ENCODE data around the gene TRIM8. TPM values are rescaled to one million over a fixed set of nuclear protein-coding genes. Genes with fewer than 3 reads are reported as not detected.

TRIM8 gene
- total RNA-seq, 2 experiments from 2014 or later, result 80.9 to 81.6 TPM

GRCh38 chr10:102670871-102671434 lies 26.7 kb downstream of the TRIM8 start:
- ChIA-PET POLR2A (interaction anchor here (1.0 to 1.3 kb wide), 4 partner anchors 10 to 43 kb away, joined by 3 to 6 read pairs (median 4); partner anchors contain the start of genes ARL3, SFXN2 and TRIM8), CTCF (no interaction called here)
- Histone ChIP-seq H3K4me3 (ENCODE audit: low read length) (no peak overlapping the region), H3K27me3 (ENCODE audit: control insufficient read depth in 1 of 2, insufficient read depth in 2 of 2, low read length in 2 of 2) (no peaks in the 10 kb centered on the region), H3K36me3 (ENCODE audit: insufficient read depth, low read length) (no peaks in the 10 kb centered on the region), H3K4me1 (ENCODE audit: insufficient read depth, low read length) (peaks cover 62% of the 10 kb centered on the region), H3K9me3 (ENCODE audit: control insufficient read depth in 1 of 2, insufficient read depth in 1 of 2, low read length in 2 of 2) (no peaks in the 10 kb centered on the region), H3K27ac (ENCODE audit: low read depth in 1 of 2, low read length in 2 of 2) (no peak overlapping the region)
- Mint-ChIP-seq H3K27me3 (no peaks in the 10 kb centered on the region), H3K4me1 (ENCODE audit: low read depth) (peaks cover 61% of the 10 kb centered on the region), H3K9me3 (no peaks in the 10 kb centered on the region), H3K36me3 (ENCODE audit: low read depth) (no peaks in the 10 kb centered on the region), H3K27ac (no peak overlapping the region), H3K4me3 (peak overlapping the region; percentile 25)
- TF ChIP-seq, protein P1, sequence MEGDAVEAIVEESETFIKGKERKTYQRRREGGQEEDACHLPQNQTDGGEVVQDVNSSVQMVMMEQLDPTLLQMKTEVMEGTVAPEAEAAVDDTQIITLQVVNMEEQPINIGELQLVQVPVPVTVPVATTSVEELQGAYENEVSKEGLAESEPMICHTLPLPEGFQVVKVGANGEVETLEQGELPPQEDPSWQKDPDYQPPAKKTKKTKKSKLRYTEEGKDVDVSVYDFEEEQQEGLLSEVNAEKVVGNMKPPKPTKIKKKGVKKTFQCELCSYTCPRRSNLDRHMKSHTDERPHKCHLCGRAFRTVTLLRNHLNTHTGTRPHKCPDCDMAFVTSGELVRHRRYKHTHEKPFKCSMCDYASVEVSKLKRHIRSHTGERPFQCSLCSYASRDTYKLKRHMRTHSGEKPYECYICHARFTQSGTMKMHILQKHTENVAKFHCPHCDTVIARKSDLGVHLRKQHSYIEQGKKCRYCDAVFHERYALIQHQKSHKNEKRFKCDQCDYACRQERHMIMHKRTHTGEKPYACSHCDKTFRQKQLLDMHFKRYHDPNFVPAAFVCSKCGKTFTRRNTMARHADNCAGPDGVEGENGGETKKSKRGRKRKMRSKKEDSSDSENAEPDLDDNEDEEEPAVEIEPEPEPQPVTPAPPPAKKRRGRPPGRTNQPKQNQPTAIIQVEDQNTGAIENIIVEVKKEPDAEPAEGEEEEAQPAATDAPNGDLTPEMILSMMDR (IDR thresholded peaks at IDR 0.05), result no peak
- DNase-seq (no peak), ATAC-seq (ENCODE audit: poor library complexity) (no peak)
- intact Hi-C loops (cut with DNase I, micrococcal nuclease), result no loop called here

DNA sequence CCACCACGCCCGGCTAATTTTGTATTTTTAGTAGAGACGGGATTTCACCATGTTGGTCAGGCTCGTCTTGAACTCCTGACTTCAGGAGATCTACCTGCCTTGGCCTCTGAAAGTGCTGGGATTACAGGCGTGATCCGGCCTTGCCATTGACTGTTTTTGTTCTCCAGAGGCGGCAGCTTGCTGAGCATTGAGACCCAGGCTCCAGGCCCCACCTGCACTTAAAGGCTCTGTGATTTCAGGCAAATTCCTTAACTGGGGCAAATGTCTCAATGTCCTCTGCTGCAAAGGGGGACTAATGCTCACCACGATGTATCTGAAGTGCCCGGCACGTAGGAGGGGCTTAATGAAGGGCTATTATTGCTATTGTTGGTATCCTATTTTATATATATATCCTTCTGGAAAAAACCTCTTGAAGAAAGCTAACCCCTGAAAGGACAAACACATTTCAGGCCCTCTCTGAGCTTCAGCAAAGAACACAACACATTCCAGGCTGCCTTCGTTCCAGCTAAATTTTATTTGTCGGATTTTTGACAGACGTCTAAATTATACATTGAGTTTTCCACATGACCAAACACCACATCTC lies 29.0 kb downstream of the TRIM8 start:
- intact Hi-C loops (cut with DNase I, micrococcal nuclease), result no loop called here
- Histone ChIP-seq H3K36me3 (ENCODE audit: insufficient read depth, low read length) (no peaks in the 10 kb centered on the region), H3K9me3 (ENCODE audit: control insufficient read depth in 1 of 2, insufficient read depth in 1 of 2, low read length in 2 of 2) (no peaks in the 10 kb centered on the region), H3K27me3 (ENCODE audit: control insufficient read depth in 1 of 2, insufficient read depth in 2 of 2, low read length in 2 of 2) (no peaks in the 10 kb centered on the region), H3K4me1 (ENCODE audit: insufficient read depth, low read length) (peaks cover 72% of the 10 kb centered on the region), H3K4me3 (ENCODE audit: low read length) (peak overlapping the region; percentile 48), H3K27ac (ENCODE audit: low read depth in 1 of 2, low read length in 2 of 2) (peak overlapping the region; percentile 54 to 66)
- Mint-ChIP-seq H3K27me3 (no peaks in the 10 kb centered on the region), H3K4me1 (ENCODE audit: low read depth) (peaks cover 73% of the 10 kb centered on the region), H3K36me3 (ENCODE audit: low read depth) (no peaks in the 10 kb centered on the region), H3K27ac (peak overlapping the region; percentile 94), H3K9me3 (no peaks in the 10 kb centered on the region), H3K4me3 (peak overlapping the region; percentile 69)
- CTCF ChIA-PET, result interaction anchor here (1.5 to 5.6 kb wide), 4 partner anchors 19 to 89 kb away, joined by 3 to 30 read pairs (median 14); partner anchors contain the start of genes ARL3, SFXN2 and TRIM8
- ATAC-seq (ENCODE audit: poor library complexity) (no peak), DNase-seq (peak in 1 of 14 experiments; percentile 12)
- TF ChIP-seq, protein P1 (IDR thresholded peaks at IDR 0.05), result no peak
- POLR2A ChIA-PET, result interaction anchor here (0.6 to 7.3 kb wide), 16 partner anchors 9 to 504 kb away, joined by 3 to 134 read pairs (median 4); partner anchors contain the start of genes ARL3, SFXN2, SUFU and TRIM8

DNA sequence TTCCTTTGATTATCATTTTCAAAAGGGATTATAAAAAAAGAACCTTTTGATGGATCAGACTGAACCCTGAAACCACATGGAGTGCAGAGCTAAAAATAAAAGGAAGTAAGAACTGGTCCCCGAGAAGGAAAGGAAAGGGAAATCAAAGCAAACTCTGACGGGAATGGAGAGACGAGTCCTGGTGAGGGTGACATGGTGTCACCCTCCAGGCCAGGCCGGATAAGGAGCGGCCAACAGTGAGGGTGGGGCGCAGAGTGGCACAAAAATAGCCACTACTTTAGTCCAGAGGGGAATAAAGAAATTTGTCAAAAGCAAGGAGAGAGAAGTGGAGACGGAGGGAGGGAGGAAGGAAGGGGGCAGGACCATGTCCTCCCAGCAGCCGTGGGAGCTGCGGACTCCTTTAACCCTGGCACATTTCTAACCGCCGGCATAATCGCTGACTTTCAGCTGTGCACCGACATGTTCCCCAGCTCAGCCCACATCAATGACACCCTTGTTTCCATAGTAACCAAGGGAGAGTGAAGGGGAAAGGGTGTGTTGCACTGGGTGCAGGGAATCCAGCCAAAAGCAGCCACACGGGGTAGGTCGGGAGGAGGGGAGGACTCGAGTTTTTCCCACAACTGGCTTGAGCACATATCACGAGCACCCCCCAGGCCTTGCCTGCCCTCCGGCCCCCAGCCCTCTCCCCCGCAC lies 29.7 kb downstream of the TRIM8 start:
- Mint-ChIP-seq H3K36me3 (ENCODE audit: low read depth) (no peaks in the 10 kb centered on the region), H3K9me3 (no peaks in the 10 kb centered on the region), H3K4me1 (ENCODE audit: low read depth) (peaks cover 74% of the 10 kb centered on the region), H3K27ac (peak overlapping the region; percentile 94), H3K4me3 (peak overlapping the region; percentile 69), H3K27me3 (no peaks in the 10 kb centered on the region)
- Histone ChIP-seq H3K27ac (ENCODE audit: low read depth in 1 of 2, low read length in 2 of 2) (peak overlapping the region; percentile 54 to 66), H3K9me3 (ENCODE audit: control insufficient read depth in 1 of 2, insufficient read depth in 1 of 2, low read length in 2 of 2) (no peaks in the 10 kb centered on the region), H3K4me3 (ENCODE audit: low read length) (peak overlapping the region; percentile 48), H3K36me3 (ENCODE audit: insufficient read depth, low read length) (no peaks in the 10 kb centered on the region), H3K27me3 (ENCODE audit: control insufficient read depth in 1 of 2, insufficient read depth in 2 of 2, low read length in 2 of 2) (no peaks in the 10 kb centered on the region), H3K4me1 (ENCODE audit: insufficient read depth, low read length) (peaks cover 68% of the 10 kb centered on the region)
- ChIA-PET POLR2A (interaction anchor here (0.6 to 7.3 kb wide), 20 partner anchors 8 to 505 kb away, joined by 3 to 134 read pairs (median 4); partner anchors contain the start of genes ARL3, SFXN2, SUFU and TRIM8), CTCF (interaction anchor here (1.5 to 5.6 kb wide), 5 partner anchors 16 to 90 kb away, joined by 3 to 30 read pairs (median 7); partner anchors contain the start of genes ARL3, SFXN2 and TRIM8)
- peak; percentile 59 to 92 (median 65) for DNase-seq
- intact Hi-C loops (cut with DNase I, micrococcal nuclease), result loop anchor here (1.0 to 2.0 kb wide), 4 partner anchors 21 to 171 kb away; partner anchors contain the start of genes TRIM8 (in 2 of the 2) and SUFU (in 1 of the 2)
- peak; percentile 92 for ATAC-seq (ENCODE audit: poor library complexity)
- TF ChIP-seq, protein P1 (IDR thresholded peaks at IDR 0.05), result no peak

Data from CD4-positive, alpha-beta T cell (primary cell).